HEK293 (cell line): ENCODE results near the gene KRT16.
"Not testable (repeated sequence)": the region's sequence is repeated elsewhere in the genome, so short reads cannot be mapped to it uniquely, and the experiment has no call there.

ENCODE experiments used
- CTCF ChIA-PET: fragments of 350-600 bp; formaldehyde crosslinking; extraction: SDS; loops from one replicate; lab custom pipeline; 2021; ENCODE audit warnings: antibody characterized with exemption; lab: Yijun Ruan, JAX
- POLR2A ChIA-PET: fragments of 300-600 bp; formaldehyde crosslinking; extraction: SDS; loops from one replicate; lab custom pipeline; 2020; ENCODE audit warnings: antibody characterized with exemption, inconsistent platforms; lab: Yijun Ruan, JAX
- H3K27ac ChIP-seq: fragments of 200-500 bp; sonication (Bioruptor generic); 2 replicates; pipeline ENCODE4 v1.5.1; 2014; ENCODE audit warnings: low read depth, low read length, control low read depth, inconsistent platforms; ENCODE audit errors: extremely low read depth
- H3K36me3 ChIP-seq, 2 experiments: fragments of 200-500 bp in 1 of 2; sonication (Bioruptor generic) in 1 of 2; 1 replicate in 1 of 2; 2 replicates in 1 of 2; pipeline ENCODE4 v1.5.1; 2014 to 2017; ENCODE audit warnings: inconsistent platforms in 2 of 2, low read length in 2 of 2; ENCODE audit not compliant: control insufficient read depth in 2 of 2, insufficient read depth in 1 of 2
- H3K4me1 ChIP-seq: fragments of 200-500 bp; sonication (Bioruptor generic); 2 replicates; pipeline ENCODE4 v1.5.1; 2014; ENCODE audit warnings: mild to moderate bottlenecking, low read length, inconsistent platforms; ENCODE audit not compliant: control insufficient read depth, insufficient read depth
- H3K4me3 ChIP-seq: 2 replicates; pipeline ENCODE4 v1.5.1; 2011; ENCODE audit warnings: low read depth, mild to moderate bottlenecking, control low read depth, low read length, moderate library complexity
- H3K9me3 ChIP-seq: fragments of 200-500 bp; sonication (Bioruptor generic); 2 replicates; pipeline ENCODE4 v1.5.1; 2014; ENCODE audit warnings: low read depth, low read length, inconsistent platforms; ENCODE audit not compliant: control insufficient read depth, insufficient read depth
- KLF8 ChIP-seq: fragments of 450-650 bp; formaldehyde crosslinking; IDR thresholded peaks from 2 replicates; pipeline ENCODE4 v1.5.1; 2016; ENCODE audit warnings: missing biosample characterization, missing genetic modification characterization
- REST ChIP-seq: fragments of 450-650 bp; formaldehyde crosslinking; IDR thresholded peaks from 2 replicates; pipeline ENCODE4 v1.5.1; 2016; ENCODE audit warnings: missing biosample characterization, missing genetic modification characterization
- SCRT1 ChIP-seq: fragments of 450-650 bp; formaldehyde crosslinking; IDR thresholded peaks from 2 replicates; pipeline ENCODE4 v1.5.1; 2016; ENCODE audit warnings: missing biosample characterization, missing genetic modification characterization, borderline replicate concordance
- ZBTB20 ChIP-seq: fragments of 450-650 bp; formaldehyde crosslinking; IDR thresholded peaks from 2 replicates; pipeline ENCODE4 v1.5.1; 2016; ENCODE audit warnings: missing biosample characterization, missing genetic modification characterization
- ZNF10 ChIP-seq: fragments of 450-650 bp; formaldehyde crosslinking; IDR thresholded peaks from 2 replicates; pipeline ENCODE4 v1.5.1; 2017; ENCODE audit warnings: missing biosample characterization, missing genetic modification characterization
- ZNF146 ChIP-seq: fragments of 450-650 bp; formaldehyde crosslinking; IDR thresholded peaks from 2 replicates; pipeline ENCODE4 v1.5.1; 2016; ENCODE audit warnings: missing biosample characterization, missing genetic modification characterization
- ZNF18 ChIP-seq: fragments of 450-650 bp; formaldehyde crosslinking; IDR thresholded peaks from 2 replicates; pipeline ENCODE4 v1.5.1; 2016; ENCODE audit warnings: missing biosample characterization, missing genetic modification characterization
- ZNF184 ChIP-seq: fragments of 450-650 bp; IDR thresholded peaks from 2 replicates; pipeline ENCODE4 v1.5.1; 2018; ENCODE audit warnings: missing biosample characterization, mild to moderate bottlenecking, missing genetic modification characterization
- ZNF23 ChIP-seq: fragments of 450-650 bp; formaldehyde crosslinking; IDR thresholded peaks from 2 replicates; pipeline ENCODE4 v1.5.1; 2016; ENCODE audit warnings: missing biosample characterization, missing genetic modification characterization, borderline replicate concordance
- ZNF311 ChIP-seq: fragments of 450-650 bp; formaldehyde crosslinking; IDR thresholded peaks from 2 replicates; pipeline ENCODE4 v1.5.1; 2017; ENCODE audit warnings: missing biosample characterization, missing genetic modification characterization, borderline replicate concordance
- ZNF394 ChIP-seq: fragments of 450-650 bp; formaldehyde crosslinking; IDR thresholded peaks from 2 replicates; pipeline ENCODE4 v1.5.1; 2016; ENCODE audit warnings: missing biosample characterization, missing genetic modification characterization, mild to moderate bottlenecking, moderate library complexity, borderline replicate concordance
- ZNF529 ChIP-seq: fragments of 450-650 bp; formaldehyde crosslinking; IDR thresholded peaks from 2 replicates; pipeline ENCODE4 v1.5.1; 2017; ENCODE audit warnings: missing genetic modification characterization, missing biosample characterization; ENCODE audit not compliant: insufficient replicate concordance
- ZNF600 ChIP-seq: fragments of 450-650 bp; formaldehyde crosslinking; IDR thresholded peaks from 2 replicates; pipeline ENCODE4 v1.5.1; 2016; ENCODE audit warnings: missing biosample characterization, missing genetic modification characterization
- ZNF664 ChIP-seq: fragments of 450-650 bp; formaldehyde crosslinking; IDR thresholded peaks from 2 replicates; pipeline ENCODE4 v1.5.1; 2016; ENCODE audit warnings: missing biosample characterization, missing genetic modification characterization
- ZNF777 ChIP-seq: fragments of 450-650 bp; formaldehyde crosslinking; IDR thresholded peaks from 2 replicates; pipeline ENCODE4 v1.5.1; 2017; ENCODE audit warnings: missing biosample characterization, missing genetic modification characterization, borderline replicate concordance

The KRT16 gene

DNA sequence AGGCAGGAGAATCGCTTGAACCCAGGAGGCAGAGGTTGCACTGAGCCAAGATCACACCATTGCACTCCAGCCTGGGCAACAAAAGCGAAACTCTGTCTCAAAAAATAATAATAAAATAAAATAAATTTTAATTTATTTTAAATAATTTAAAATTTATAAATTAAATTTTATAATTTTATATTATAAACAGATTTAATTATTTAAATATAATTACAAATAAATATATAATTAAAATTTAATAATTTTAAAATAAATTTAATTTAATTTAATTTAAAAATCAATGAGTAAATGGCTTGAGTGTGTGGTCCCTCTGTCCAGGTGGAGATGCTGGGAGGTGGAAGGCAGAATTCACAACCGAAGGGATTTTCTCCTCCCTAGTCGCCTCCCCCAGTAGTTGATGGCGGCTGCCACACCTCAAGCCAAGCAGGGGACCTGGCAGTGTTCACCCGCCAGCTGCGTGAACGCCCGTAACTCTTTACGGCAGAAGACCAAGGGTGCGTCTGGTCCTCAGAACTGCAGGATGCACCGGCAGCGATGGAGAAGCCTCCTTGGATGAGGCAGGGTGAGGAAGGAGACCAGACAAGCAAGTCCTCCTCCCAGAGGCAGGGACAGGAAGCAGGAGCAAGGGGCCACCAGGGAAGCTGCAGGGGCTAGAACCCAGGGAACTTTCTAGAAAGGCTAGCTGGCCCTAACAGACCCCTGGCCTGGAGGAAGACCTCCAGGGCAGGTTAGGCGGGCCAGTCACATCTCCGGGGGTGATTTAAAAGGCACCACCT is 34.7 kb upstream of the KRT16 start:
- no peak for TF ChIP-seq ZNF10
- TF ChIP-seq KLF8 (tag by site-specific recombination), result no peak
- TF ChIP-seq ZNF777 (tag by site-specific recombination), result 0 out of 2 replicates have a peak, but pooled peaks have one; percentile 17
- TF ChIP-seq SCRT1 (tag by site-specific recombination), result no peak
- TF ChIP-seq ZNF394 (tag by site-specific recombination), result no peak
- POLR2A ChIA-PET, result no interaction called here
- H3K9me3 ChIP-seq, result no peaks in the 10 kb centered on the region
- CTCF ChIA-PET, result interaction anchor here (0.6 to 15.7 kb wide), 38 partner anchors 11 to 1455 kb away, joined by 3 to 567 read pairs (median 5); no protein-coding TSS in a partner anchor
- H3K4me3 ChIP-seq, result no peak overlapping the region
- no peaks in the 10 kb centered on the region for H3K4me1 ChIP-seq
- no peaks in the 10 kb centered on the region for H3K36me3 ChIP-seq
- H3K27ac ChIP-seq, result no peak overlapping the region

DNA sequence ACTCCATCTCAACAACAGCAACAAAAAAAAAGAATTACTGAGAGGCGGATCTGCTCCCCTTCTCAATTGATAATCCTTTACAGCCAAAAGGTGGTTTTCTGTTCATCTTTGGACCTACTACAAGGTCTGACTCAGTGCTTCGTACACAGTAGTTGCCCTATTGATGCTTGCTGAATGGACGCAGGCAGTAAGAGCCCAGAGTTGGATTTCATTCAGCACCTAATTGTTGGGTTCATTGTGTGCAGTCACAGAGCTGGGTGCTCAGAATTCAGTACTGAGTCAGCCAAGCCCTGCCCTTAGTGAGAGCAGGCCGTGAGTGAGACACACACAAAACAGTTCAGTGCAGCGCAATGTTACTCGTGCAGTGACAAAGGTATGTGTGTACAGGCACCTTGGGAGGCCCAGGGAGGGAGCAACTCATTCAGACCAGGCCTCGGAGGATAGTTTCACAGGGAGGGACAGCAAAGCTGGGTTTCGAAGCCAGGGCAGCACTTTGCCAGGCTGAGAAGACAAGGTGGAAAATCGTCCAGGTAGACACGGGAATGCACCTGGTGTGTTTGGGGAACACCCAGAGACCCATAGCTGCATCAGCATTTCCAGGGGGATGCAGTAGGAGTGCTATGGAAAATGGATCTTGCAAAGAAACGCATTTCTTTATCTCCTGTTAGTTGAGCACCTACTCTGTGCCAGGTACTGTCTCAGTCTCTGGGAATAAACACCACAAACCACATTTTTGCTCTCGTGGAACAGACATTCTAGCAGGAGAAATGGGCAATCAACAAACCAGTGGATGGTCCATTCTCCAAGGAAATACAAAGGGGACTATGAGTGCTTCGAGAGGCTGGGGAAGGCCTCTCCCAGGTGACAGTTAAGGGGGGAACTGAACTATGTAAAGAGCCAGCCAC is 29.9 kb upstream of the KRT16 start:
- no peaks in the 10 kb centered on the region for H3K4me1 ChIP-seq
- no peaks in the 10 kb centered on the region for H3K36me3 ChIP-seq
- no peaks in the 10 kb centered on the region for H3K9me3 ChIP-seq
- CTCF ChIA-PET, result interaction anchor here (0.7 to 1.5 kb wide), 6 partner anchors 14 to 786 kb away, joined by 3 to 7 read pairs (median 3); no protein-coding TSS in a partner anchor
- POLR2A ChIA-PET, result interaction anchor here (0.7 to 0.8 kb wide), 2 partner anchors 94 to 512 kb away, joined by 3 read pairs; partner anchors contain the start of gene RAB5C
- H3K4me3 ChIP-seq, result no peak overlapping the region
- no peak overlapping the region for H3K27ac ChIP-seq
- peak; percentile 92 for TF ChIP-seq ZNF664
- TF ChIP-seq ZNF23 (tag by site-specific recombination), result no peak

DNA sequence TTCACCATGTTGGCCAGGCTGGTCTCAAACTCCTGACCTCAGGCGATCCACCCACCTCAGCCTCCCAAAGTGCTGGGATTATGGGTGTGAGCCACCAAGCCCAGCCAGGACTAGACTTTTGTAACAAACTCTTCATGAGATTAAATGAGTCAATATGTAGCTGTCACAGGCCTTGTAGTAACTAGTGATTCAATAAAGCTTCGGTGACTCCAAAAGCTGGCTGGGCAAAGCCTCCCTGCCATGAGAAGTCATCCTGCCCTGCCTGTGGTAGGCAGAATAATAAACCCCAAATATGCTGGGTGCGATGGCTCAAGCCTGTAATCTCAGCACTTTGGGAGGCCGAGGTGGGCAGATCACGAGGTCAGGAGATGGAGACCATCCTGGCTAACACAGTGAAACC is 28.0 kb upstream of the KRT16 start:
- H3K4me1 ChIP-seq, H3K4me3 ChIP-seq, H3K9me3 ChIP-seq, H3K27ac ChIP-seq, H3K36me3 ChIP-seq: not testable (repeated sequence)
- POLR2A ChIA-PET, result interaction anchor here (0.7 kb wide), 1 partner anchor 280 kb away, joined by 4 read pairs; no protein-coding TSS in a partner anchor
- CTCF ChIA-PET, result interaction anchor here (0.6 to 2.8 kb wide), 7 partner anchors 8 to 167 kb away, joined by 3 to 23 read pairs (median 4); partner anchors contain the start of gene KRT17

DNA sequence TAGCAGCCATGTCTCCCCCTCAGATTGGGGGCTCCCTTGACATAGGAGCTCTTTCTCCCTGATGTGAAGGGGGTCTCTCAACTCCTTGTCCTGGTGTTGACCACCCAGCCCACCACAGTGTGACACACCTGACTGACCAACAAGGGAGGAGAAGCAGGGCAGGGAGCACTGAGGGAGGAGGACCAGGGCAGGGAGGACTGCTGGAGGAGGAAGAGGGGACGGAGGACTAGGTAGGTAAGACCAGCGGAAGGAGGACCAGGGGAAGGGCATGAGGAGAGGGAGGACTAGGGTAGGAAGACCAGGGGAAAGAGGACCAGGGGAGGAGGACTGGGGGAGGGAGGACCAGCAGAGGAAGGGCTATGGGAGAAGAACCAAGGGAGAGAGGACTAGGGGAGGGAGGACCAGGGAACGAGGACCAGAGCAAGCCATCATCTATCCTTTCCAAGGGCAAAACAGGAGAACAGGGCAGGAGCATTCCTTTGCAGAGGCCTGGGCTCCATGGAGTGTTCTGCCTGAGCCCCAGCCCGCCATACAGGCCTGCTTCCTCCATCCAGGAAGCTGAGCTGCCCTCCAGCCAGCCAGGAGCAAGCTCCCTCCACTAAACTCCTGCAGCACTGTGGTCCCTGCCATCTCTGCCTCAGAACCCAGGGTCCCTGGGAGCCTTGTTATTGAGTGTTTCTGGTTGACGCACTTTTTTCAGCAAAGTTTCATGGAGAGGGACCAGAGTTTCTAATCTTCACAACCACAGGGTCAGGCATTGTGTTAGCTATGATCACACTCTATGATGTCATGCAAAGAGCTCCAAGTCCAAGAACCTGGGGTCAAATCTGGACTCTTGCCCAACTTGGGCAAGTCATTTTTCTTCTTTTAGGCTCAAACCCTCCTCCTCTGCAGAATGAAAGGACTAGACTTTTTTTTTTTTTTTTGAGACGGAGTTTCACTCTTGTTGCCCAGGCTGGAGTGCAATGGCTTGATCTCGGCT is 27.2 kb upstream of the KRT16 start:
- Histone ChIP-seq H3K36me3 (no peaks in the 10 kb centered on the region), H3K4me3 (no peak overlapping the region), H3K4me1 (no peaks in the 10 kb centered on the region), H3K9me3 (no peaks in the 10 kb centered on the region), H3K27ac (no peak overlapping the region)
- CTCF ChIA-PET, result interaction anchor here (0.6 to 2.8 kb wide), 7 partner anchors 9 to 167 kb away, joined by 3 to 23 read pairs (median 4); partner anchors contain the start of gene KRT17
- POLR2A ChIA-PET, result interaction anchor here (0.7 kb wide), 1 partner anchor 280 kb away, joined by 4 read pairs; no protein-coding TSS in a partner anchor
- TF ChIP-seq ZNF146 (tag by site-specific recombination) (no peak), REST (no peak), ZNF184 (tag by site-specific recombination) (no peak), ZBTB20 (tag by site-specific recombination) (peak; percentile 43; the same call in 1 of the 2 replicates), ZNF311 (tag by site-specific recombination) (0 out of 2 replicates have a peak, but pooled peaks have one; percentile 67), ZNF529 (no peak), ZNF600 (tag by site-specific recombination) (peak; percentile 64; the same call in 1 of the 2 replicates), ZNF18 (tag by site-specific recombination) (no peak)
